Mesenchymal stem cell (in vitro differentiated cells and primary cell): ENCODE measurements around the gene ANXA9.

Experiments
- DNase-seq: peaks from one replicate; pipeline ENCODE4 v3.0.0-alpha.2; 2013
- H2AFZ ChIP-seq: one replicate; pipeline ENCODE4 v1.6.1; 2013; ENCODE audit warnings: low read depth, mild to moderate bottlenecking, control low read depth, inconsistent platforms, low read length, moderate library complexity
- H2AK5ac ChIP-seq: 2 replicates; pipeline ENCODE4 v1.6.1; 2013; ENCODE audit warnings: low read length, moderate library complexity, mild to moderate bottlenecking, inconsistent platforms; ENCODE audit not compliant: severe bottlenecking
- H2BK120ac ChIP-seq: one replicate; pipeline ENCODE4 v1.6.1; 2013; ENCODE audit warnings: low read depth, mild to moderate bottlenecking, inconsistent platforms, low read length, moderate library complexity
- H2BK12ac ChIP-seq, 2 experiments: one replicate each; pipeline ENCODE4 v1.6.1; 2013; ENCODE audit warnings: inconsistent platforms in 2 of 2, low read length in 2 of 2, mild to moderate bottlenecking in 2 of 2, moderate library complexity in 2 of 2, control low read depth in 1 of 2
- H2BK15ac ChIP-seq: one replicate; pipeline ENCODE4 v1.6.1; 2013; ENCODE audit warnings: mild to moderate bottlenecking, low read depth, inconsistent platforms; ENCODE audit not compliant: poor library complexity, severe bottlenecking
- H2BK5ac ChIP-seq: 2 replicates; pipeline ENCODE4 v1.6.1; 2013; ENCODE audit warnings: low read depth, mild to moderate bottlenecking, low read length, control low read depth, inconsistent platforms; ENCODE audit not compliant: poor library complexity, severe bottlenecking
- H3K14ac ChIP-seq, 2 experiments: one replicate each; pipeline ENCODE4 v1.6.1; 2013; ENCODE audit warnings: inconsistent platforms in 2 of 2, low read length in 2 of 2, control low read depth in 1 of 2, mild to moderate bottlenecking in 1 of 2, moderate library complexity in 1 of 2
- H3K18ac ChIP-seq, 2 experiments: one replicate each; pipeline ENCODE4 v1.6.1; 2013; ENCODE audit warnings: inconsistent platforms in 2 of 2, low read length in 2 of 2, control low read depth in 1 of 2, low read depth in 1 of 2, mild to moderate bottlenecking in 1 of 2
- H3K23ac ChIP-seq, 2 experiments: one replicate each; pipeline ENCODE4 v1.6.1; 2013; ENCODE audit warnings: inconsistent platforms in 2 of 2, low read length in 2 of 2, mild to moderate bottlenecking in 2 of 2, moderate library complexity in 2 of 2, control low read depth in 1 of 2
- H3K27ac ChIP-seq: 2 replicates; pipeline ENCODE4 v1.5.1; 2013; ENCODE audit warnings: mild to moderate bottlenecking, moderate library complexity, low read length, control low read depth, inconsistent platforms; ENCODE audit not compliant: poor library complexity, severe bottlenecking
- H3K27me3 ChIP-seq, 2 experiments: 2 replicates each; pipeline versions ENCODE4 v1.6.1 to v1.7.0; 2013; ENCODE audit warnings: low read length in 2 of 2, mild to moderate bottlenecking in 2 of 2, moderate library complexity in 2 of 2, control low read depth in 1 of 2, inconsistent platforms in 1 of 2; ENCODE audit not compliant: control insufficient read depth in 1 of 2, insufficient read depth in 1 of 2
- H3K36me3 ChIP-seq, 2 experiments: 2 replicates each; pipeline versions ENCODE4 v1.6.1 to v1.7.0; 2013; ENCODE audit warnings: low read length in 2 of 2, control low read depth in 1 of 2, inconsistent platforms in 1 of 2, low read depth in 1 of 2, mild to moderate bottlenecking in 1 of 2; ENCODE audit not compliant: insufficient read depth in 2 of 2, control insufficient read depth in 1 of 2
- H3K4ac ChIP-seq, 2 experiments: one replicate each; pipeline ENCODE4 v1.6.1; 2013; ENCODE audit warnings: inconsistent platforms in 2 of 2, low read length in 2 of 2, mild to moderate bottlenecking in 2 of 2, moderate library complexity in 2 of 2, control low read depth in 1 of 2, low read depth in 1 of 2
- H3K4me1 ChIP-seq: 2 replicates; pipeline ENCODE4 v1.6.1; 2013; ENCODE audit warnings: low read depth, low read length, control low read depth; ENCODE audit not compliant: control insufficient read depth, insufficient read depth
- H3K4me2 ChIP-seq: 2 replicates; pipeline ENCODE4 v1.6.1; 2013; ENCODE audit warnings: low read length, mild to moderate bottlenecking, inconsistent platforms; ENCODE audit not compliant: poor library complexity, severe bottlenecking
- H3K4me3 ChIP-seq, 2 experiments: 2 replicates each; pipeline versions ENCODE4 v1.5.1 to v1.7.0; 2013; ENCODE audit warnings: low read length in 2 of 2, mild to moderate bottlenecking in 2 of 2, control low read depth in 1 of 2, low read depth in 1 of 2; ENCODE audit not compliant: insufficient read depth in 1 of 2
- H3K79me1 ChIP-seq: replicated peaks from 2 replicates; pipeline ENCODE4 v1.6.1; 2013; ENCODE audit warnings: mild to moderate bottlenecking, control low read depth, low read length, inconsistent platforms; ENCODE audit not compliant: poor library complexity, severe bottlenecking
- H3K9ac ChIP-seq: 2 replicates; pipeline ENCODE4 v1.7.0; 2013; ENCODE audit warnings: mild to moderate bottlenecking, low read length, moderate library complexity
- H3K9me3 ChIP-seq: 2 replicates; pipeline ENCODE4 v1.7.0; 2013; ENCODE audit warnings: mild to moderate bottlenecking, low read length; ENCODE audit not compliant: control insufficient read depth
- H4K8ac ChIP-seq: one replicate; pipeline ENCODE4 v1.6.1; 2013; ENCODE audit warnings: inconsistent platforms, mild to moderate bottlenecking, low read length, moderate library complexity
- H4K91ac ChIP-seq: one replicate; pipeline ENCODE4 v1.6.1; 2013; ENCODE audit warnings: mild to moderate bottlenecking, low read length, inconsistent platforms
- WGBS: methylation state at CpG from one replicate; pipeline ENCODE4 v1.1.7; 2013; ENCODE audit warnings: mixed read lengths; 5-methylcytosine and 5-hydroxymethylcytosine counted together

ANXA9 gene

GRCh38 chr1:150992626-150993025 lies 10.5 kb downstream of the ANXA9 start:
- Histone ChIP-seq H3K18ac (no peak overlapping the region), H3K36me3 (peaks cover 10 to 13% of the 10 kb centered on the region in 2 experiments), H3K27me3 (no peaks in the 10 kb centered on the region), H3K4me3 (no peak overlapping the region), H3K9me3 (no peaks in the 10 kb centered on the region), H3K14ac (no peak overlapping the region), H2BK120ac (no peak overlapping the region), H3K27ac (no peak overlapping the region), H3K79me1 (no peaks in the 10 kb centered on the region), H3K9ac (no peak overlapping the region), H2AFZ (no peak overlapping the region), H2AK5ac (no peak overlapping the region), H2BK12ac (no peak overlapping the region), H4K91ac (no peak overlapping the region), H3K23ac (no peak overlapping the region), H3K4ac (no peak overlapping the region), H2BK15ac (no peak overlapping the region), H2BK5ac (no peak overlapping the region), H4K8ac (no peak overlapping the region), H3K4me2 (no peak overlapping the region), H3K4me1 (peaks cover 10% of the 10 kb centered on the region)
- no peak for DNase-seq
- WGBS: 86% methylated on average over 4 of the region's 4 CpGs

GRCh38 chr1:150994248-150994647 lies 12.2 kb downstream of the ANXA9 start:
- Histone ChIP-seq H3K9me3 (no peaks in the 10 kb centered on the region), H3K27ac (no peak overlapping the region), H2BK15ac (no peak overlapping the region), H3K18ac (peak overlapping the region in 1 of 2 experiments; percentile 23), H2AFZ (no peak overlapping the region), H3K4ac (no peak overlapping the region), H2AK5ac (no peak overlapping the region), H3K9ac (no peak overlapping the region), H3K4me1 (peaks cover 16% of the 10 kb centered on the region), H4K91ac (no peak overlapping the region), H3K27me3 (no peaks in the 10 kb centered on the region), H2BK120ac (no peak overlapping the region), H3K79me1 (no peaks in the 10 kb centered on the region), H3K4me3 (no peak overlapping the region), H3K4me2 (no peak overlapping the region), H3K14ac (no peak overlapping the region), H4K8ac (no peak overlapping the region), H3K36me3 (peaks cover 22 to 25% of the 10 kb centered on the region in 2 experiments), H2BK5ac (no peak overlapping the region), H3K23ac (no peak overlapping the region), H2BK12ac (no peak overlapping the region)
- 83% methylated on average over 3 of the region's 3 CpGs for WGBS
- no peak for DNase-seq

DNA sequence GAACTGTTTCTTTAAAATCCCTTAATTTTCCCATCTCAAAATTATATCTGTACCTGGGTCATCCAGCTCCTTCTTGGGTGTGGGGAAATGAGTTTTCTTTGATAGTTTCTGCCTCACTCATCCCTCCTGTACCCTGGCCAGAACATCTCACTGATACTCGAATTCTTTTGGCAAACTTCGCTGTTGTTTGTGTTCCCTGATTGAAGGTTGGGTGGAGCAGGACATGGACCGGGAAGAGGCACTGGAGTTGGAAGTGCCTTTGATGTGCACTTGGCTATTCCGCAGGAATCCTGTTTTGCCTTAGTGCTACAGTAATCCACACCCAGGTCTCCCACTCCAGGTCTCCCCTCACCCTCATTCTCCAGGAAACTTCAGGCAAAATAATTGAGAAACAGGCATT lies 13.4 kb downstream of the ANXA9 start:
- Histone ChIP-seq H3K9me3 (no peaks in the 10 kb centered on the region), H2AK5ac (peak overlapping the region; percentile 63), H3K4ac (no peak overlapping the region), H3K14ac (no peak overlapping the region), H3K4me2 (no peak overlapping the region), H3K27me3 (no peaks in the 10 kb centered on the region), H3K4me3 (peak overlapping the region in 1 of 2 experiments; percentile 61), H3K4me1 (peaks cover 21% of the 10 kb centered on the region), H3K27ac (no peak overlapping the region), H2BK15ac (no peak overlapping the region), H3K23ac (no peak overlapping the region), H4K91ac (no peak overlapping the region), H2BK120ac (no peak overlapping the region), H2BK12ac (peak overlapping the region in 1 of 2 experiments; percentile 69), H3K9ac (peak overlapping the region; percentile 78), H3K79me1 (no peaks in the 10 kb centered on the region), H4K8ac (no peak overlapping the region), H2BK5ac (no peak overlapping the region), H3K18ac (no peak overlapping the region), H3K36me3 (peaks cover 22 to 32% of the 10 kb centered on the region in 2 experiments), H2AFZ (no peak overlapping the region)
- no peak for DNase-seq
- WGBS: 83% methylated on average over 3 of the region's 4 CpGs

- no peaks in the 10 kb centered on the region for H3K9me3 ChIP-seq
- no peak overlapping the region for H2BK120ac ChIP-seq
- peak overlapping the region; percentile 78 for H3K9ac ChIP-seq
- H3K4me3 ChIP-seq: peak overlapping the region in 1 of 2 experiments; percentile 61
- H3K27me3 ChIP-seq: no peaks in the 10 kb centered on the region
- WGBS: 17% methylated on average over 9 of the region's 9 CpGs
- no peak overlapping the region for H2BK12ac ChIP-seq
- no peak overlapping the region for H3K4ac ChIP-seq
- H4K91ac ChIP-seq: no peak overlapping the region
- H2AK5ac ChIP-seq: no peak overlapping the region
- H3K36me3 ChIP-seq: peaks cover 22 to 34% of the 10 kb centered on the region in 2 experiments
- no peak overlapping the region for H3K4me2 ChIP-seq
- no peak overlapping the region for H3K23ac ChIP-seq
- no peak overlapping the region for H3K18ac ChIP-seq
- H2BK5ac ChIP-seq: no peak overlapping the region
- H2AFZ ChIP-seq: no peak overlapping the region
- no peak overlapping the region for H4K8ac ChIP-seq
- H3K4me1 ChIP-seq: peaks cover 21% of the 10 kb centered on the region
- no peak overlapping the region for H3K27ac ChIP-seq
- DNase-seq: peak; percentile 70
- H3K14ac ChIP-seq: no peak overlapping the region
- no peaks in the 10 kb centered on the region for H3K79me1 ChIP-seq
- no peak overlapping the region for H2BK15ac ChIP-seq
These were observed 13.8 kb downstream of the ANXA9 start for GRCh38 chr1:150995896-150996295.
